Endodermal cell (in vitro differentiated cells): Measurements from ENCODE around the gene MANBA. TPM values are rescaled to one million over a fixed set of nuclear protein-coding genes. Genes with fewer than 3 reads are reported as not detected.

Experiments used
- DNase-seq: peaks from one replicate; pipeline ENCODE4 v3.0.0-alpha.2; 2017
- H3K27ac ChIP-seq: 2 replicates; pipeline ENCODE4 v1.5.1; 2013; ENCODE audit warnings: mild to moderate bottlenecking, low read depth, low read length, moderate library complexity
- H3K27me3 ChIP-seq: 2 replicates; pipeline ENCODE4 v1.6.1; 2013; ENCODE audit warnings: mild to moderate bottlenecking, low read length, moderate library complexity; ENCODE audit not compliant: insufficient read depth, control insufficient read depth, poor library complexity, severe bottlenecking
- H3K36me3 ChIP-seq: 2 replicates; pipeline ENCODE4 v1.7.0; 2013; ENCODE audit warnings: mild to moderate bottlenecking, low read length, moderate library complexity; ENCODE audit not compliant: control insufficient read depth, insufficient read depth
- H3K4me1 ChIP-seq: one replicate; pipeline ENCODE4 v1.7.0; 2013; ENCODE audit warnings: low read length; ENCODE audit not compliant: control insufficient read depth, insufficient read depth
- H3K4me3 ChIP-seq: 2 replicates; pipeline ENCODE4 v1.5.1; 2013; ENCODE audit warnings: mild to moderate bottlenecking, low read length, moderate library complexity
- H3K9ac ChIP-seq: 2 replicates; pipeline ENCODE4 v1.6.1; 2013; ENCODE audit warnings: mild to moderate bottlenecking, low read length, moderate library complexity; ENCODE audit not compliant: poor library complexity, severe bottlenecking; ENCODE audit errors: extremely low read depth
- H3K9me3 ChIP-seq: 2 replicates; pipeline ENCODE4 v1.6.1; 2013; ENCODE audit warnings: mild to moderate bottlenecking, low read length, moderate library complexity; ENCODE audit not compliant: control insufficient read depth
- H3K27ac Mint-ChIP-seq: 2 replicates; pipeline ENCODE4 v1.8.0; 2020; ENCODE audit warnings: mixed read lengths
- H3K27me3 Mint-ChIP-seq: 2 replicates; pipeline ENCODE4 v1.8.0; 2021; ENCODE audit warnings: mild to moderate bottlenecking, mixed read lengths; ENCODE audit not compliant: insufficient read depth
- H3K36me3 Mint-ChIP-seq: 2 replicates; pipeline ENCODE4 v1.8.0; 2020; ENCODE audit warnings: low read depth, mixed read lengths
- H3K4me1 Mint-ChIP-seq: 2 replicates; pipeline ENCODE4 v1.8.0; 2020; ENCODE audit warnings: mixed read lengths
- H3K4me3 Mint-ChIP-seq: 2 replicates; pipeline ENCODE4 v1.8.0; 2020; ENCODE audit warnings: mild to moderate bottlenecking, moderate library complexity, mixed read lengths
- H3K9me3 Mint-ChIP-seq: 2 replicates; pipeline ENCODE4 v1.8.0; 2020; ENCODE audit warnings: mild to moderate bottlenecking, mixed read lengths
- WGBS, 2 experiments: methylation state at CpG; one replicate each; pipeline versions ENCODE4 v1.1.5 to v1.1.7; 2013; ENCODE audit warnings: missing lambda C conversion rate in 2 of 2, mixed read lengths in 1 of 2; ENCODE audit not compliant: insufficient coverage in 1 of 2, insufficient read length in 1 of 2; 5-methylcytosine and 5-hydroxymethylcytosine counted together
- total RNA-seq, 2 donors: library from RNA; stranded (reverse); fragmentation: NEBNext Ultra II Directional in 1 of 2; extraction: Animal tissue kit (Norgen Biotek cat#: 25700) in 1 of 2; gene quantifications; 2 replicates in 1 of 2; 3 replicates in 1 of 2; pipeline ENCODE4 v1.2.1, GENCODE V29; 2021
- TF ChIP-seq, protein P1 (sequence below): fragments of 200-600 bp; sonication (generic); conservative IDR thresholded peaks from 2 replicates; pipeline ENCODE4 v1.5.0; 2021; ENCODE audit warnings: antibody characterized with exemption, mild to moderate bottlenecking

Gene MANBA
- total RNA-seq, 2 donors from 2014 or later: 30.4 to 32.0 TPM

DNA sequence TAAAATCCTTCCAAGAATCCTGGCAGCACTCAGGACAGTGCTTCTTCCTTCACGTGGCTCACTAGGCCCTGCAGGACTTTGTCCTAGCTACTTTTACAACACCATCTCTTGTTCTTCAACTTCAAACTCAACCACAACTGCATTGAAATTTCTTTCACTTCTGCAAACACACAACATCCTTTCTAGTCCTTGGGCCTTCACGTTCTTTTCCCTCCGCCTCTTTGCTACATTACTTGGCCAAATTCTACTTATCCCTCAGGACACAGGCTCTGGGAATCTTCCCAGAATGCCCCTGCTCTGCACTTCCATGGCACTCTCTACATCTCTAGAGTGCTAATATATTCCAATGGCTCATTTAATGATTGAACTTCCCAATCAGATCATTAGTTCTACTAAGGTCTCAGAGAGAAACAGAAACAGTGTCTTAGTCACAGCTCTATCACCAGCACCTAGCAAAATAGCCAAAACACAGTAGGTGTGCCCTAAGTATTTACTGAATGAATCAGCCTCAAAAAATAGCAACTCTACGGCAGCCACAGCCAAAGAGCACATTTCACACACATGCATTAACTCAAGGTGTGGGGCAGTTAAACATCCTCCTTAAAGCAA lies 73.3 kb downstream of the MANBA start:
- TF ChIP-seq, protein P1, sequence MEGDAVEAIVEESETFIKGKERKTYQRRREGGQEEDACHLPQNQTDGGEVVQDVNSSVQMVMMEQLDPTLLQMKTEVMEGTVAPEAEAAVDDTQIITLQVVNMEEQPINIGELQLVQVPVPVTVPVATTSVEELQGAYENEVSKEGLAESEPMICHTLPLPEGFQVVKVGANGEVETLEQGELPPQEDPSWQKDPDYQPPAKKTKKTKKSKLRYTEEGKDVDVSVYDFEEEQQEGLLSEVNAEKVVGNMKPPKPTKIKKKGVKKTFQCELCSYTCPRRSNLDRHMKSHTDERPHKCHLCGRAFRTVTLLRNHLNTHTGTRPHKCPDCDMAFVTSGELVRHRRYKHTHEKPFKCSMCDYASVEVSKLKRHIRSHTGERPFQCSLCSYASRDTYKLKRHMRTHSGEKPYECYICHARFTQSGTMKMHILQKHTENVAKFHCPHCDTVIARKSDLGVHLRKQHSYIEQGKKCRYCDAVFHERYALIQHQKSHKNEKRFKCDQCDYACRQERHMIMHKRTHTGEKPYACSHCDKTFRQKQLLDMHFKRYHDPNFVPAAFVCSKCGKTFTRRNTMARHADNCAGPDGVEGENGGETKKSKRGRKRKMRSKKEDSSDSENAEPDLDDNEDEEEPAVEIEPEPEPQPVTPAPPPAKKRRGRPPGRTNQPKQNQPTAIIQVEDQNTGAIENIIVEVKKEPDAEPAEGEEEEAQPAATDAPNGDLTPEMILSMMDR: no peak
- no peak overlapping the region for H3K4me3 Mint-ChIP-seq
- no peaks in the 10 kb centered on the region for H3K27me3 Mint-ChIP-seq
- no peaks in the 10 kb centered on the region for H3K4me1 Mint-ChIP-seq
- Histone ChIP-seq H3K4me3 (no peak overlapping the region), H3K36me3 (peaks cover 8% of the 10 kb centered on the region), H3K4me1 (no peaks in the 10 kb centered on the region), H3K27ac (no peak overlapping the region), H3K27me3 (no peaks in the 10 kb centered on the region), H3K9me3 (peaks cover 6% of the 10 kb centered on the region), H3K9ac (no peak overlapping the region)
- WGBS, 2 experiments: 89 to 95% methylated on average over 3 to 4 of the region's 4 CpGs
- H3K36me3 Mint-ChIP-seq: peaks cover 1% of the 10 kb centered on the region
- no peaks in the 10 kb centered on the region for H3K9me3 Mint-ChIP-seq
- no peak for DNase-seq
- no peak overlapping the region for H3K27ac Mint-ChIP-seq

DNA sequence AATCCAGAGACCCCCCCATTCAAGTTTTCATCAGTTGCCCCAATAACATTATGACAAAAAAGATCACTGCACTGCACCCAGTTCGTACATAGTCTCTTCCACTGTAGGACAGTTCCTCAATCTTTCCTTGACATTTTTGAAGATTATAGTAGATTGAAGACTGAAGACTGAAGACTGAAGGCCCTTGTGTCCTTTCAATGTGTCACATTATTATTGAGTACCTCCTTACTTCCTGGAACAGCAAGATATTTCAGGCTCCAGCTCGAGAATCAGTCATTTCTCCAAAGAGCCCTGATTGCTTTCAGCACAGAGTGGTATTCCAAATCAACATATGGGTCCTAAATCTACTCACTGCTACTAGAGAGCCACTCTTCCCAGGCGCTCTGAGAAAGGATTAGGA lies 75.0 kb downstream of the MANBA start:
- Mint-ChIP-seq H3K4me1 (no peaks in the 10 kb centered on the region), H3K9me3 (no peaks in the 10 kb centered on the region), H3K36me3 (peaks cover 6% of the 10 kb centered on the region), H3K4me3 (no peak overlapping the region), H3K27ac (no peak overlapping the region), H3K27me3 (no peaks in the 10 kb centered on the region)
- H3K36me3 ChIP-seq: peaks cover 8% of the 10 kb centered on the region
- 92% methylated on average over 2 of the region's 3 CpGs; no CpG with 5 or more reads in 1 of the 2 experiments for WGBS, 2 experiments
- TF ChIP-seq, protein P1: no peak
- H3K4me1 ChIP-seq: no peaks in the 10 kb centered on the region
- no peak overlapping the region for H3K27ac ChIP-seq
- H3K27me3 ChIP-seq: no peaks in the 10 kb centered on the region
- no peak overlapping the region for H3K9ac ChIP-seq
- DNase-seq: no peak
- no peak overlapping the region for H3K4me3 ChIP-seq
- peaks cover 6% of the 10 kb centered on the region for H3K9me3 ChIP-seq

DNA sequence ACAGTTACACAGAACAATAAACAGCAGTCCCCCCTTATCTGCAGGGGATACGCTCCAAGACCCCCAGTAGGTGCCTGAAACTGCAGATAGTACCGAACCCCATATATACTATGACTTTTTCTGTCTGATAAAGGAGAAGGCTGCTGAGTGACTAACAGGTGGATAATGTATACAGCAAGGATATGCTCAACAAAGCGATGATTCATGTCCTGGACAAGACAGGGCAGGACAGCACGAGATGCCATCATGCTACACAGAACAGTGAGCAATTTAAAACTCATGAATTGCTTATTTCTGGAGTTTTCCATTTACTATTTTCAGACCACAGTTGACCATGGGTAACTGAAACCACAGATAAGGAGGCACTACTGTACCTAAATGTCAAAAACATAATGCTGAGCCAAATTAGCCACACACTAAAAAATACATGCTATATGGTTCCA lies 76.1 kb downstream of the MANBA start:
- no peak overlapping the region for H3K4me3 ChIP-seq
- TF ChIP-seq, protein P1: no peak
- Mint-ChIP-seq H3K27me3 (no peaks in the 10 kb centered on the region), H3K36me3 (peaks cover 6% of the 10 kb centered on the region), H3K4me3 (no peak overlapping the region), H3K4me1 (no peaks in the 10 kb centered on the region), H3K9me3 (no peaks in the 10 kb centered on the region), H3K27ac (no peak overlapping the region)
- H3K9ac ChIP-seq: no peak overlapping the region
- peaks cover 6% of the 10 kb centered on the region for H3K9me3 ChIP-seq
- H3K4me1 ChIP-seq: no peaks in the 10 kb centered on the region
- peaks cover 2% of the 10 kb centered on the region for H3K36me3 ChIP-seq
- no peaks in the 10 kb centered on the region for H3K27me3 ChIP-seq
- 88 to 97% methylated on average over 4 of the region's 4 CpGs for WGBS, 2 experiments
- DNase-seq: no peak
- H3K27ac ChIP-seq: no peak overlapping the region
